HepG2 (cell line): ENCODE measurements around the gene FRMD8.

Experiments used
- CHD2 ChIP-seq: IDR thresholded peaks from 2 replicates; pipeline ENCODE4 v1.6.1; 2011; ENCODE audit warnings: low read depth, low read length, improper control_type of control experiment
- CTCF ChIP-seq: sonication (generic); formaldehyde crosslinking; IDR thresholded peaks from 2 replicates; pipeline ENCODE4 v1.5.0; 2020; ENCODE audit warnings: mild to moderate bottlenecking, missing genetic modification reagents, moderate library complexity
- EP300 ChIP-seq, 3 experiments: sonication (generic) in 1 of 3; formaldehyde crosslinking in 1 of 3; IDR thresholded peaks; 2 replicates each; pipeline versions ENCODE4 v1.5.1 to v1.6.1; 2011 to 2020; ENCODE audit warnings: low read depth in 2 of 3, low read length in 2 of 3, borderline replicate concordance in 1 of 3, improper control_type of control experiment in 1 of 3, mild to moderate bottlenecking in 1 of 3, missing genetic modification reagents in 1 of 3, moderate library complexity in 1 of 3
- GTF2F1 ChIP-seq: fragments of 150-350 bp; IDR thresholded peaks from 2 replicates; pipeline ENCODE4 v1.6.1; 2014; ENCODE audit warnings: low read length
- POLR2AphosphoS5 ChIP-seq: IDR thresholded peaks from 2 replicates; pipeline ENCODE4 v1.6.1; 2012; ENCODE audit warnings: low read depth, low read length
- SP5 ChIP-seq: IDR thresholded peaks from 2 replicates; pipeline ENCODE4 v1.6.1; 2016; ENCODE audit warnings: low read depth, borderline replicate concordance
- TBP ChIP-seq: sonication (generic); formaldehyde crosslinking; IDR thresholded peaks from 2 replicates; pipeline ENCODE4 v1.5.0; 2020; ENCODE audit warnings: missing genetic modification reagents
- ZBTB8A ChIP-seq: sonication (generic); formaldehyde crosslinking; IDR thresholded peaks from 2 replicates; pipeline ENCODE4 v1.4.0; 2020; ENCODE audit warnings: mild to moderate bottlenecking, low read depth, missing genetic modification reagents, borderline replicate concordance
- ZNF12 ChIP-seq: sonication (generic); formaldehyde crosslinking; IDR thresholded peaks from 2 replicates; pipeline ENCODE4 v1.5.0; 2020; ENCODE audit warnings: missing genetic modification reagents
- ZNF317 ChIP-seq: sonication (generic); formaldehyde crosslinking; IDR thresholded peaks from 2 replicates; pipeline ENCODE4 v1.5.0; 2020; ENCODE audit warnings: mild to moderate bottlenecking, missing genetic modification reagents
- ZNF501 ChIP-seq: sonication (generic); formaldehyde crosslinking; IDR thresholded peaks from 2 replicates; pipeline ENCODE4 v1.5.1; 2020; ENCODE audit warnings: mild to moderate bottlenecking, moderate library complexity, missing genetic modification reagents
- TF ChIP-seq, protein P1 (sequence below): sonication (generic); formaldehyde crosslinking; IDR thresholded peaks from 2 replicates; pipeline ENCODE4 v1.4.0; 2020; ENCODE audit warnings: missing genetic modification reagents

GRCh38 chr11:65401073-65401802, 14.8 kb downstream of the FRMD8 start:
- TF ChIP-seq ZBTB8A (CRISPR knock-in tag) (no peak), CHD2 (no peak), EP300 (IDR thresholded peaks at IDR 0.05; ENCODE audit: low read depth in 2 of 2, low read length in 2 of 2) (no peak), EP300 (CRISPR knock-in tag; IDR thresholded peaks at IDR 0.05; ENCODE audit: borderline replicate concordance) (no peak), ZNF501 (CRISPR knock-in tag) (no peak), POLR2AphosphoS5 (no peak), TBP (CRISPR knock-in tag) (no peak), GTF2F1 (no peak), ZNF12 (CRISPR knock-in tag) (no peak), SP5 (no peak), CTCF (CRISPR knock-in tag) (peak; percentile 36), ZNF317 (no peak)
- TF ChIP-seq, protein P1, sequence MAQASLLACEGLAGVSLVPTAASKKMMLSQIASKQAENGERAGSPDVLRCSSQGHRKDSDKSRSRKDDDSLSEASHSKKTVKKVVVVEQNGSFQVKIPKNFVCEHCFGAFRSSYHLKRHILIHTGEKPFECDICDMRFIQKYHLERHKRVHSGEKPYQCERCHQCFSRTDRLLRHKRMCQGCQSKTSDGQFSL (CRISPR knock-in tag): no peak
